ENCODE results near the gene CAMSAP2. TPM values are rescaled to one million over a fixed set of nuclear protein-coding genes. Genes with fewer than 3 reads are reported as not detected.

CAMSAP2 gene
- total and polyA plus RNA-seq, 10 of the 15 experiments (the other 5 are each of a cell fraction or from before 2014, with no cell fraction given) = 3.9 to 19.8 (median 8.0) TPM

DNA sequence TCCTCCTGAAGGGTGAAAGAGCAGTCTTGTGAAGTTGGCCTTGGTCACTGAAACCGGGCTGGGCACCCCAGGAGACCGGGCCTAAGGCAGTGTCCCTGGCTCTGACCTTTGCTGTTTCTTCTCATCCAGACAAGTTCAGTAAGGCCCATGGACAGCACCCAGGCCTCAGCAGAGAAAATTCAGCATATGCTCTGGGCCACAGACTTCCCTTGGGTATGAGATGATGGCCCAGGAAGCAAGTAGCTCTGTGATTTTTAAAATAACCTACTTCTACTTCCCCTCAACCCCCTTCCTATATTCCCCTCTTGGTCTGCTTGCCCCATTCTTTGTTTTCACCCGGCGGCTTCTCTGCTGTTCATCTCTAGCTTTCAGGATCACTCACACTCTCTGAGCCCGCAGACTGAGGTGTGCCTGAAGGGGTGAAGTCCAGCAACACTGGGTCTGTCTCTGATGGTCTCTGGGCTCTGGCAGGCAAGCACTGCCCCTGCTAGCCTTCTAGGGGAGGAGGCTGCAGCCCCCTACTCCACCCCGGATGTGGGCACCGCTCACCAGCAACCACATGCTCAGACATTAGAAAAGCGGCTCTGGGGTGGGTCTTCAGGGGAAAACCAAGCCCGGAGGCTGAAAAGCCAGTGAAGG, 131.2 kb downstream of the CAMSAP2 start (continued):
- TF ChIP-seq, protein P1, sequence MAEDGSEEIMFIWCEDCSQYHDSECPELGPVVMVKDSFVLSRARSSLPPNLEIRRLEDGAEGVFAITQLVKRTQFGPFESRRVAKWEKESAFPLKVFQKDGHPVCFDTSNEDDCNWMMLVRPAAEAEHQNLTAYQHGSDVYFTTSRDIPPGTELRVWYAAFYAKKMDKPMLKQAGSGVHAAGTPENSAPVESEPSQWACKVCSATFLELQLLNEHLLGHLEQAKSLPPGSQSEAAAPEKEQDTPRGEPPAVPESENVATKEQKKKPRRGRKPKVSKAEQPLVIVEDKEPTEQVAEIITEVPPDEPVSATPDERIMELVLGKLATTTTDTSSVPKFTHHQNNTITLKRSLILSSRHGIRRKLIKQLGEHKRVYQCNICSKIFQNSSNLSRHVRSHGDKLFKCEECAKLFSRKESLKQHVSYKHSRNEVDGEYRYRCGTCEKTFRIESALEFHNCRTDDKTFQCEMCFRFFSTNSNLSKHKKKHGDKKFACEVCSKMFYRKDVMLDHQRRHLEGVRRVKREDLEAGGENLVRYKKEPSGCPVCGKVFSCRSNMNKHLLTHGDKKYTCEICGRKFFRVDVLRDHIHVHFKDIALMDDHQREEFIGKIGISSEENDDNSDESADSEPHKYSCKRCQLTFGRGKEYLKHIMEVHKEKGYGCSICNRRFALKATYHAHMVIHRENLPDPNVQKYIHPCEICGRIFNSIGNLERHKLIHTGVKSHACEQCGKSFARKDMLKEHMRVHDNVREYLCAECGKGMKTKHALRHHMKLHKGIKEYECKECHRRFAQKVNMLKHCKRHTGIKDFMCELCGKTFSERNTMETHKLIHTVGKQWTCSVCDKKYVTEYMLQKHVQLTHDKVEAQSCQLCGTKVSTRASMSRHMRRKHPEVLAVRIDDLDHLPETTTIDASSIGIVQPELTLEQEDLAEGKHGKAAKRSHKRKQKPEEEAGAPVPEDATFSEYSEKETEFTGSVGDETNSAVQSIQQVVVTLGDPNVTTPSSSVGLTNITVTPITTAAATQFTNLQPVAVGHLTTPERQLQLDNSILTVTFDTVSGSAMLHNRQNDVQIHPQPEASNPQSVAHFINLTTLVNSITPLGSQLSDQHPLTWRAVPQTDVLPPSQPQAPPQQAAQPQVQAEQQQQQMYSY (CRISPR knock-in tag; IDR thresholded peaks at IDR 0.05) = peak; percentile 59; the same call in 1 of the 2 replicates
- TF ChIP-seq SREBF1 (IDR thresholded peaks at IDR 0.05; ENCODE audit: low read length) (no peak), SRF (IDR thresholded peaks at IDR 0.05; ENCODE audit: low read depth in 2 of 2, low read length in 2 of 2) (peak in 1 of 2 experiments; percentile 65; a peak in 2 of 4 replicates), MEF2A (IDR thresholded peaks at IDR 0.05; ENCODE audit: insufficient read depth, low read depth, low read length) (0 out of 2 replicates have a peak, but pooled peaks have one; percentile 58), JUNB (IDR thresholded peaks at IDR 0.05) (peak; percentile 97), ZSCAN29 (IDR thresholded peaks at IDR 0.05) (no peak), BMI1 (IDR thresholded peaks at IDR 0.05; ENCODE audit: borderline replicate concordance) (peak; percentile 64; the same call in 1 of the 2 replicates), CBX5 (IDR thresholded peaks at IDR 0.05; ENCODE audit: low read depth) (no peak), POLR2AphosphoS2 (IDR thresholded peaks at IDR 0.05; ENCODE audit: low read depth, low read length) (no peak), MEF2B (IDR thresholded peaks at IDR 0.05; ENCODE audit: partially characterized antibody, poor library complexity, severe bottlenecking) (peak; percentile 88), BCL11A (IDR thresholded peaks at IDR 0.05; ENCODE audit: low read depth, low read length) (peak; percentile 74), IKZF2 (IDR thresholded peaks at IDR 0.05) (peak; percentile 74 to 80), JUND (IDR thresholded peaks at IDR 0.05; ENCODE audit: low read depth, low read length) (peak; percentile 79), RFX5 (IDR thresholded peaks at IDR 0.05; ENCODE audit: low read depth, low read length) (no peak), ZBTB11 (CRISPR knock-in tag; IDR thresholded peaks at IDR 0.05) (no peak), PAX5 (IDR thresholded peaks at IDR 0.05; ENCODE audit: borderline replicate concordance, low read depth, low read length) (0 out of 2 replicates have a peak, but pooled peaks have one; percentile 38), IRF4 (IDR thresholded peaks at IDR 0.05; ENCODE audit: low read depth, low read length) (peak; percentile 94), NFIC (IDR thresholded peaks at IDR 0.05; ENCODE audit: low read depth, low read length) (peak; percentile 90), CBX3 (IDR thresholded peaks at IDR 0.05; ENCODE audit: borderline replicate concordance, low read depth) (no peak), POLR2AphosphoS5 (IDR thresholded peaks at IDR 0.05; ENCODE audit: low read length) (0 out of 2 replicates have a peak, but pooled peaks have one; percentile 57), WRNIP1 (IDR thresholded peaks at IDR 0.05; ENCODE audit: borderline replicate concordance, low read depth, low read length) (no peak)
- TF ChIP-seq, protein P2, sequence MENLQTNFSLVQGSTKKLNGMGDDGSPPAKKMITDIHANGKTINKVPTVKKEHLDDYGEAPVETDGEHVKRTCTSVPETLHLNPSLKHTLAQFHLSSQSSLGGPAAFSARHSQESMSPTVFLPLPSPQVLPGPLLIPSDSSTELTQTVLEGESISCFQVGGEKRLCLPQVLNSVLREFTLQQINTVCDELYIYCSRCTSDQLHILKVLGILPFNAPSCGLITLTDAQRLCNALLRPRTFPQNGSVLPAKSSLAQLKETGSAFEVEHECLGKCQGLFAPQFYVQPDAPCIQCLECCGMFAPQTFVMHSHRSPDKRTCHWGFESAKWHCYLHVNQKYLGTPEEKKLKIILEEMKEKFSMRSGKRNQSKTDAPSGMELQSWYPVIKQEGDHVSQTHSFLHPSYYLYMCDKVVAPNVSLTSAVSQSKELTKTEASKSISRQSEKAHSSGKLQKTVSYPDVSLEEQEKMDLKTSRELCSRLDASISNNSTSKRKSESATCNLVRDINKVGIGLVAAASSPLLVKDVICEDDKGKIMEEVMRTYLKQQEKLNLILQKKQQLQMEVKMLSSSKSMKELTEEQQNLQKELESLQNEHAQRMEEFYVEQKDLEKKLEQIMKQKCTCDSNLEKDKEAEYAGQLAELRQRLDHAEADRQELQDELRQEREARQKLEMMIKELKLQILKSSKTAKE (IDR thresholded peaks at IDR 0.05; ENCODE audit: low read depth, poor library complexity, severe bottlenecking) = peak; percentile 97

Data from GM12878 (cell line).